HG03108 (cell line): ENCODE measurements around the gene NEDD4L.

Experiments
- ATAC-seq: cut with Tn5 transposase; IDR thresholded peaks from one replicate; pipeline ENCODE4 v1.9.1; 2021; ENCODE audit warnings: moderate library complexity; ENCODE audit not compliant: unreplicated experiment

The NEDD4L gene

DNA sequence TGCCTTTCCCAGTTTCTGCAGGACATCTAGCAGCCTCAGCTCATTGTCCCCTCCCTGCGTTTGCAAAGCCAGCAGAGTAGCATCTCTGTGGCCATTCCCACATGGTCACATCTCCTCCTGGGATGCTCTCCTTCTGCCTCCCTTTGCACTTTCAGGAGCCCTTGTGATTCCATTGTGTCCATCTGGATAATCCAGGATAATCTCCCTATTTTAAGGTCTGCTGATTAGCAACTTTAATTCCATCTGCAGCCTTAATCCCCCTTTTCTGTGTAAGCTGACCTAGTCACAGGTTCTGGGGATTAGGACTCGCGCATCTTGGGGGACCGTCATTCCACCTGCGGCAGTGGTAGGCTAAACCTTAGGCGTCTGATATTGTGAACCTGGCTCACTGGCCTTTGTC lies 70.7 kb downstream of the NEDD4L start:
- no peak for ATAC-seq

GRCh38 chr18:58116818-58117217 lies 72.8 kb downstream of the NEDD4L start:
- no peak for ATAC-seq

GRCh38 chr18:58117786-58118403 lies 73.9 kb downstream of the NEDD4L start:
- no peak for ATAC-seq

DNA sequence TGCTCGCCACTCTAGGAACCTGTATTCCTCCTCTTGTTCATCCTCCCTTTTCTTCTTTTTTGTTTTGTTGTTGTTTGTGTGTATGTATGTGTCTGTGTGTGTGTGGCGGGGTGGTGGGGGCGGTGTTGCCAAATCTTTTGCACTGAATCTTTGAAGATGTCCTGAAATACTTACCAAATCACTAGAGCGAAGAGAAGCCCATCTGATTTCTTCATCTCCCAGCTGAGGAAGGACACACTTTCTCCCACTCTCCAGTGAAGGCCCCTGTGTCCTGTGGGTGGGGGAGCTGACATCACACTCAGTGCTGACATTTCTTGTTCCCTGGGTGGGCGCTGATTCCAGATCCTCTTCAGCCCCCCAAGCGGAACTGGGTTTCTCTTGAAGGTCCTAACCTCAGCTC lies 74.5 kb downstream of the NEDD4L start:
- ATAC-seq, result no peak

DNA sequence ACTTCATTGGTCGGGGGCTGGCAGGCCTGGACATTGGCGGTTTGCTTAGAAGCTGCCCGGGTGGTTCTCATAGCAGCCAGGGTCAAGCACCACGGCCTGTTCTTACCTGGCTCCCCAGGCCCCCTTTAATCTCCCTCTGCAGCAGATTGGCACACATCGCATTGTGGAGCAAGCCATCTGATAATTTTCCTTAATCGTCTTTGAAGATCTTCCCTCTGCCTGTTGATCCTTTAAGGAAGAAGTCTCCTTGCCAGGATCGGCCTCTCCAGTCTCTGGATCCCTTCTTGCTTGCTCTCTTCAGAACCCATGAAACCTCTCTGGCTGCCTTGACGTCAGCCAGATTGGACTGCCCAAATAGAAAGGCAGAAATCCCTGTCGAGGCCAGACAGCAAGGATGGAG lies 75.8 kb downstream of the NEDD4L start:
- no peak for ATAC-seq

GRCh38 chr18:58124475-58124874 lies 80.4 kb downstream of the NEDD4L start:
- no peak for ATAC-seq

GRCh38 chr18:58125183-58125582 lies 81.2 kb downstream of the NEDD4L start:
- ATAC-seq, result no peak

- ATAC-seq, result no peak
These were observed 81.7 kb downstream of the NEDD4L start for GRCh38 chr18:58125756-58126155.

DNA sequence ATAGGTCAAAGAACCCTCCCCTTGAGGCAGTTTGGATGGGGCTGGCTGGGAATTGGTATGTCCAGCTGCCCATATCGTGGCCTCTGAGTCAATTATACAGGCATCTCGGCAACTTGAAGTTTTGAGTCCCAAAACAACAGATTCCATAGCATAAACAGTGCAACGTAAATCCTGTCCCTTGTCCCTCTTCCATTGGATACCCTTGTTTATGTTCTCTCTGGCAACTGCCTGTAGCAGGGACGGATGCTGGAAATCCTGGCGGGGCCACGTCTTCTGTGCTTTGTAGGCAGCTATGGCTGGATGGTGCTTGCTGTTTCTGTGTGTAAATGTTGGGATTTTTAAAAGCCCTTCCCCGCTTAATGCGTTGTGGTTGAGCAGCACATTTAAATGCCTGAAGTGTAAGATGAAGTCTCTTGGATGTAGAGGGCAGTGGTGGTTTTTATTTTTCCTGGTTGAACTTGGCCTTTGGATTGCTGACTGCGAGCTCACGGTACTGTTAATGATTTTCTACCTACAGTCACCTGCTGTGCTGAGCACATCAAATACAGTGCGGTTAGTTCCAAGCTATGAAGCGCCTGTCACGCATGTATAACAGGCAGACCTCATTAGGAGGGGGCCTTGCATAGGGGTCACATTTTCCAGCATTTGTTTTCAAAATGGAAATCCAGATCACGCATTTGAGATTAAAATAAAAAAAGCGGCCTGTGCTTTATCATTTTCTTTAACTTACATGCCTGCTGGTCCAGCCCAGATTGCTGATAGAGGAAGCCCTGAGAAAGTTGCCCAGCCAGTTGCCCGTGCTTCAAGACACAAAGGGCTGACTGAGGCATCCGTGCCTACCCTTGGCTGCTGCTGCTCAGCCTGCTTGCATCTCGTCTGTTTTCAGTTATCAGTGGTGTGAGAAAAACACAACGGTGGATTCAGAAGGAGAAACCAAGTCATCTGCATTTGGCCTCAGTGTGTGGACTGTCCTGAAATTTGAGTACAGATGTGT lies 84.7 kb downstream of the NEDD4L start:
- no peak for ATAC-seq

DNA sequence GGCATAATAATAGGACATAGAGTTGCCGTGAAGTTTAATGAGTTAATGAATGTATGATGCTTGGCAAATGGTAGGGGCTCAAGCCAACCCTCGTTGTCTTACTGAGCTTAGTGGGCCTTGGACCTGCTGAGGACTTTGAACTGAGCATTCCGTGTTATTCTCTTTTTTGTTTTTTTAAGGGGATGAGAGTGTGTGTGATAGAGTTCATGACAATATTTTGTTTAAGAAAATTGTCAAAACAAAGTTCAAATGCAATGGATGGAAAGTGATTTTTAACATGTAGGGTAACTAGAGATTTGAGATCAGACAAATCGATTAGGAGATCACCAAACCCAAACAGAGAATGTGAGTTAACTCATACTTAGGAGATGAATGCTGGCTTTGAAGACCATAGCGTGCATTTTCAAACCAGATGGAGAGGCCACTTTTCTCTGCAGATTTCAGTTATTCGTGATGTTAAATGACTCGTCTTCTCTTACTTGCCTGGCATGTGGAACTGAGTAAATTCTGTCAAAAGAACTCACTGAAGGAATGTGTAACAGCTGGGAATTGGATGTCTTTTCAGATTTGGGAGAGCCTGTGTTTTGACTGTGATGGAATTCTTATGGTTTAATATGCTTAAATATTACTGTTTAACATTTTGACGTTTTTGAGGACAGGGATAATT lies 88.7 kb downstream of the NEDD4L start:
- ATAC-seq, result no peak

DNA sequence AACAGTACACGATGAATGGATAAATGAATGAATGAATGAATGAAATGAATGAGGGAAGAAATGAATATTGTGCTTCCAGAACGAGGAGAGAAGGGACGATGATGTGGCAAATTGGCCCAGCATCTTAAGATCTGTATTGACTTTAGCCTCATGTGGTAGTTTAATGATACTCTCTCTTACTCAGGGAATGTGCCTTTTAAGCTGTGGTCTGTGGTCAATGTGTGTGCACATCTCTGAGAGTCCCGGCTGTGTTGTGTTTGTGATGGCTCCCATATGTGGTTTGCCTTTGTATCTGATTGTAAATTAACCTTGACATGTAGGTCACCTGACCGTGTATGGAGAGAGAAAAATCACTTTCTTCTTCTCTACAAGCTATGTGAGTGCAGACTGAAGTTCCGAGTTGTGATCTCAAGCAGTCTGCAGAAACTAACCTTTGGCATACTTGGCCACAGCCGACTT lies 91.2 kb downstream of the NEDD4L start:
- ATAC-seq, result peak; percentile 64

DNA sequence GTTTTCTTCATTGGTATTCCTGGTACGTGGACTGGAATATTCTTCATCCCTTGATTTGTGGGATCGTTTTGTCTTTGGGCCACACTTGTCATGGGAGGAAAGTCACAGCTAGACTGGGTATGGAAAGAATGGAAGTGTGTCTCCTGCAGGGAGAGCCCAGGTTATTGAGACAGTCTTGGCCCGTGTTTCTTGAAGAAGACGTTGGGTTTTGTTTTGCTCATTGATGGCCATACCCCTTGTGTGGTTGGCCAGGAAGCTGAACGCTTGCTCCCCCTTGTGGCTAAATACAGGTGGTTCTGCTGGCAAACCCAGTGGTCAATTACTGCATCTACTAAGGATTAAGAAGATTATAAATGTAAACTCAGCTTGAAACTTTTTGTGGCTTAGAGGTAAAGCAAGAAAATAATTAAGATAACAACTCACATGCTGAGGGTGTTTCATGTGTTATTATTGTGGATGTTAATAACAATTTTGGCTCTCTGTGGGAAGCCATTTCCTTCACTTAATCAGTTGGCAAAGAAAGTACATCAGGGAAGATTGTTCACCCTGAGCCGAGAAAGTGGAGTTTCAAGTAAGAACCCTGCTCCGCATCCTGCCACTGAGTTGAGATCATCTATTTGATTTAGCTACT lies 91.8 kb downstream of the NEDD4L start:
- ATAC-seq, result peak; percentile 50

DNA sequence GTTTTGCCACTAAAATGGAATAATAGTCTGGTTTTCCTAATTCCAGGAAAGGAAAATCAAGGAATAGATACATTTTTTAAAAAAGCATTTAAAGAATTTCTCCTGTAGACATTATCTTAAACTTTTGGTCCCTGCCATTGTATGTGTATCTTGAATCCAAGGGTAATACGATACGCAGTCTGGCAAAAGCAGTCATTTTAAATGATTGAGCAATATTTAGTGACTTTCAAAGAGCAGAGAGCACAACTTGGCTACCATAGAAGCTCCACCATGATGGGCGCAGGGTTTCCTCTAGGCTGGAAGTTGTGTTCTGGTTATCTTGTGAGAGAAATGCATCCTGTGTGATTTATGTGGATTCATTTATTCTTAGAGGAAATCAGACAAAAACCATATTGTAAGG lies 92.9 kb downstream of the NEDD4L start:
- no peak for ATAC-seq

- no peak for ATAC-seq
These were observed 95.7 kb downstream of the NEDD4L start for GRCh38 chr18:58139459-58140386.

DNA sequence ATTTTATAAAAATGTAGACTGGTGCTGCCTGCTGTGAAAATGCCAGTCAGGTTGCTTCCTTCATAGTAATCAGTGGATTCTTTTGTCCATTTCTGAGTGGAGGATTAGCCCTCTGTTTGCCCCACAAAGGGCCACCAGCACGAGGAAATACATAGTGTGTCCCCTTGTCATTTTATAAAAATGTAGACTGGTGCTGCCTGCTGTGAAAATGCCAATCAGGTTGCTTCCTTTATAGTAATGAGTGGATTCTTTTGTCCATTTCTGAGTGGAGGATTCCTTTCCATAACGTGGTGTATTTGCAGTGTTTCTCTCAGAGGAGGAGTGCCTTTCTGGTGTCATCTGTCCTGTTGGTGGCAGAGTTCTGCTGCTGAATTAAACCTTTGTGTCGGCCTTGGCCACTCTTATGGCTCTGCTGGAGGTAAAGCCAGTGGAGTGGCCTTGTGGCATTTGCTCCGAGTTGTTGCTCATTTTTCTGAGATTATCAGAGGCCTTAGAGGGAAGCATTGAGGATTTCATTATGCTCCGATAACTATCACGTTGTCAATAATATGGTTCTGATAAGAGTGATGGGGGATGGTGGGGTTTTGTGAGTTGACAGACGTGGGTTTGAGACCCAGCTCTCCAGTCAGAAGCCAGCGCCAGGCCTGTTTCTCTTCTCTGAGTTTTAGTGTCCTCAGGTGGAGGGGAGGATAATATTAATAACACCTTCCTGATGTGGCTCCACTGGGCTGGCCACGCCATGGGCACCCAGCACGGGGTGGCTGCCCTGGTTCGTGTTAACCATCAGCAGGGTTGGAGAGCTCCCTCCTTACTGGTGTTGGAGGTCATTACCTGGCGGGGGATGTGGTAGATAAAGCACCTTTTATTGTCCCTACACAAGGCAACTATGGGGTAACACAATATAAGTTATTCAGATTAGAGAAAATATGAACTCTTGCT lies 96.6 kb downstream of the NEDD4L start:
- ATAC-seq, result no peak

DNA sequence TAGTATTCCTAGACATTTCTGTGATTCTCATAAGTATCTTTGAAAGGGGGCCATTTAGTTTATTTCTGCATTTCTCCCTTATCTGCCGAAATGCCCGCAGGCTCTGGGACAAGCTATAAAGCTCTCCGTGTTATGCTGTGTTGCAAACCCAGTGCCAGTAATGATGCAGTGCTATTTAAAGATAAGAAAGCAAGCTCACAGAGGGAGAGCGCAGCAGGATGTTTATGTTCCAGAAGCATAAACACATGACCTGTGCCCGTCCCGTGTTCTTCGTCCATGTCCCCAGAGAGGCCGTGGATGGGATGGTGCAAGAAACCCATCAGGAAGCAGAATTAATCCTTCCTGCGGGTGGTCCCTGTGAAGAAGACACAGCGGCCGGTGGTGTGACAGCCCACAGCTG lies 99.4 kb downstream of the NEDD4L start:
- ATAC-seq, result no peak

DNA sequence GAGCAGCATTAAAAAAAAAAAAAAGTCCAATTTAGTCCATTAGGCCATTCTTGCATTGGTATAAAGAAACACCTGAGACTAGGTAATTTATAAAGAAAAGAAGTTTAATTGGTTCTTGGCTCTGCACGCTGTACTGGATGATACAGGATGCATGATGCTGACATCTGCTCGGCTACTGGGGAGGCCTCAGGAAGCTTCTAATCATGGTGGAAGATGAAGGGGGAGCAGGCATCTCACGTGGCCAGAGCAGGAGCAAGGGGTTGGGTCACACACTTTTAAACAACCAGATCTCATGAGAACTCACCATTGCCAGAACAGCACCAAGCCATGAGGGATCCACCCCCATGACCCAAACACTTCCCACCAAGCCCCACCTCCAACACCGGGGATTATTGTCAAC lies 100.1 kb downstream of the NEDD4L start:
- no peak for ATAC-seq

DNA sequence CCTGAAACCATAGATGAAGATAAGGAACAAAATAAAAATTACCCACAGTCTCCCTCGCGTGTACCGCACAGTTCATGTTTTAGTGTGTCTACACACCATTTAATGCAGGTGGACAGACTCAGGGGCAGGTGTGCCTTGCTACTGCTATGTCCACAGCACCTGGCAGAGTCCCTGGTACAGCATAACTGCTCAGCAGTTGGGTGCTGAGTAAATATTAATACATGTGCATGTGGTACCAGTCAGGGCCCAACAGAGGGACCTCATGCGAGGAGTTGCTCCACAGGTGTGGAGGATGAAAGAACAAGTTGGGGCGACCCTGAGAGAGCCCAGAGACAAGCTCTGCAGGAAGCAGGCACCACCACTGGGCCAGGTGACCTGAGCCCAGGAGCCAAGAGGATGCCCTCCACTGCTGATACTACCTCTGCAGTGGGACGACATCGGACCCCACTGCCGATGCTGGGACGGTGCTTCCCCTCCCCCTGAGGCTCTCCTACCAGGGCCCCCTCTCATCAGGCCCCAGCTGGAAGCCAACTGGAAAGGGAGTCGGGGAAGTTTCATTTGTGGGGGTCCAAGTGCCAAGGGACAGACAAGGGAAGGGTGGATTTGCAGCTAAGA lies 100.8 kb downstream of the NEDD4L start:
- no peak for ATAC-seq

DNA sequence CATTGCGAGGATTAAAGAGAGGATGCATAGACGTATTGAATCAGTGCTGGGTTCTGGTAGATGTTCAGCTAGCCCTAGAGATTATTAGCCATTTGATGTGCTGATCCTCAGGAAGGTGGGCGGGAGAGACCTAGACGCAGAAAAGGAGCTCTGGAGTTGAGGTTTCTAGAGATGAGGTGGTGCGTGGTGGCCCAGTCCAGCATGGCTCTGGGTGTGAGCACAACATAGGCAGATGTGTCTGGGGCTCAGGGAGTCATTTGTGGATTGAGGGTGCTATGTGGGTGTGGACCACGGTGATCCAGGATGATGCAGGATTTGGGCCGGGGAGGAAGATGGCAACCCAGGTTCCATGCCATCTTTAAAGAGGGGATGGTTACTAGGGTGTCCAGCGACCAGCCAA lies 102.1 kb downstream of the NEDD4L start:
- ATAC-seq, result no peak
